Mucosa of gallbladder (tissue), 1 donor: ENCODE measurements around the gene RAB8B. TPM values are rescaled to one million over a fixed set of nuclear protein-coding genes. Genes with fewer than 3 reads are reported as not detected.
"Not testable (repeated sequence)": the region's sequence is repeated elsewhere in the genome, so short reads cannot be mapped to it uniquely, and the experiment has no call there.

Experiments used
- DNase-seq: peaks from one replicate; pipeline ENCODE4 v3.0.0-alpha.2; 2020; ENCODE audit warnings: low spot score
- total RNA-seq: library from RNA; stranded (reverse); gene quantifications from one replicate; pipeline ENCODE4 v1.2.1, GENCODE V29; 2021
- donor health status: DM: no; HTN: no; CAD: no.

Gene RAB8B
- total RNA-seq, 1 donor from 2014 or later = 41.4 TPM

GRCh38 chr15:63237086-63237485, 47.7 kb downstream of the RAB8B start:
- not testable (repeated sequence) for DNase-seq

GRCh38 chr15:63238171-63238570, 48.8 kb downstream of the RAB8B start:
- DNase-seq = no peak

- no peak for DNase-seq
Observed at GRCh38 chr15:63238796-63239195, 49.4 kb downstream of the RAB8B start.

GRCh38 chr15:63240109-63240508, 50.7 kb downstream of the RAB8B start:
- no peak for DNase-seq

GRCh38 chr15:63241316-63241715, 51.9 kb downstream of the RAB8B start:
- DNase-seq = no peak

- DNase-seq = peak; percentile 39
Observed at GRCh38 chr15:63243101-63243500, 53.7 kb downstream of the RAB8B start.

GRCh38 chr15:63243776-63244175, 54.4 kb downstream of the RAB8B start:
- no peak for DNase-seq

GRCh38 chr15:63244399-63244798, 55.0 kb downstream of the RAB8B start:
- no peak for DNase-seq

GRCh38 chr15:63244976-63245645, 55.7 kb downstream of the RAB8B start:
- no peak for DNase-seq

- DNase-seq = no peak
Observed at GRCh38 chr15:63246691-63247469, 57.5 kb downstream of the RAB8B start.

- DNase-seq = no peak
Observed at GRCh38 chr15:63250312-63250965, 61.0 kb downstream of the RAB8B start.

GRCh38 chr15:63251701-63252100, 62.3 kb downstream of the RAB8B start:
- DNase-seq = no peak

GRCh38 chr15:63252292-63252691, 62.9 kb downstream of the RAB8B start:
- DNase-seq = no peak

GRCh38 chr15:63254991-63255390, 65.6 kb downstream of the RAB8B start:
- no peak for DNase-seq

GRCh38 chr15:63255489-63255990, 66.1 kb downstream of the RAB8B start:
- no peak for DNase-seq

- DNase-seq = no peak
Observed at GRCh38 chr15:63256433-63257274, 67.2 kb downstream of the RAB8B start.

GRCh38 chr15:63258658-63259057, 69.3 kb downstream of the RAB8B start:
- DNase-seq = no peak

- no peak for DNase-seq
Observed at GRCh38 chr15:63260791-63261190, 71.4 kb downstream of the RAB8B start.

GRCh38 chr15:63261311-63261710, 71.9 kb downstream of the RAB8B start:
- DNase-seq = no peak

GRCh38 chr15:63263519-63263918, 74.1 kb downstream of the RAB8B start:
- DNase-seq = peak; percentile 23

GRCh38 chr15:63264688-63265293, 75.4 kb downstream of the RAB8B start:
- DNase-seq = no peak
